ENCODE data around the gene DIS3L2. TPM values are rescaled to one million over a fixed set of nuclear protein-coding genes. Genes with fewer than 3 reads are reported as not detected.

The DIS3L2 gene
- total RNA-seq, 1 experiment from 2014 or later, result 32.6 TPM

DNA sequence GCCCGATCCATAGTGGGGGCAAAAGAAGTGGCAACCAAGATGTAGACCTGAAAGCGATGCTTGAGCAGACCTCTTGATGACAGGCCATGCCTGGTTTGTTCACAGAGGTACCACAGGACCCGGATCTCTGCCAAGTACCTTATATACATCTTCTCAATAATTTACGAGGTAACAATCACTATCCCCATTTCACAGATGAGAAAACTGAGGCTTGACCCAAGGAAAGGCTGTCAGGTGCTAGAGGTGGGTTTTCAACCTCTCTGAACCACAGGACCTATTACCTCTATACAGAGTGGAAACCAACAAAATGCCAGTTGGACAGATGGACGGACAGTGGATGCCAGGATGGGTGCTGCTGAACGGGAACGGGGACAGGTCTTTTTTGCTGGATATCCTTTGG lies 13.8 kb upstream of the DIS3L2 start:
- no peaks in the 10 kb centered on the region for H3K36me3 Mint-ChIP-seq (ENCODE audit: insufficient read depth, unreplicated experiment)
- ChIA-PET POLR2A (no interaction called here), CTCF (no interaction called here)
- no peak for DNase-seq (ENCODE audit: unreplicated experiment)
- TF ChIP-seq, protein P1, sequence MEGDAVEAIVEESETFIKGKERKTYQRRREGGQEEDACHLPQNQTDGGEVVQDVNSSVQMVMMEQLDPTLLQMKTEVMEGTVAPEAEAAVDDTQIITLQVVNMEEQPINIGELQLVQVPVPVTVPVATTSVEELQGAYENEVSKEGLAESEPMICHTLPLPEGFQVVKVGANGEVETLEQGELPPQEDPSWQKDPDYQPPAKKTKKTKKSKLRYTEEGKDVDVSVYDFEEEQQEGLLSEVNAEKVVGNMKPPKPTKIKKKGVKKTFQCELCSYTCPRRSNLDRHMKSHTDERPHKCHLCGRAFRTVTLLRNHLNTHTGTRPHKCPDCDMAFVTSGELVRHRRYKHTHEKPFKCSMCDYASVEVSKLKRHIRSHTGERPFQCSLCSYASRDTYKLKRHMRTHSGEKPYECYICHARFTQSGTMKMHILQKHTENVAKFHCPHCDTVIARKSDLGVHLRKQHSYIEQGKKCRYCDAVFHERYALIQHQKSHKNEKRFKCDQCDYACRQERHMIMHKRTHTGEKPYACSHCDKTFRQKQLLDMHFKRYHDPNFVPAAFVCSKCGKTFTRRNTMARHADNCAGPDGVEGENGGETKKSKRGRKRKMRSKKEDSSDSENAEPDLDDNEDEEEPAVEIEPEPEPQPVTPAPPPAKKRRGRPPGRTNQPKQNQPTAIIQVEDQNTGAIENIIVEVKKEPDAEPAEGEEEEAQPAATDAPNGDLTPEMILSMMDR (IDR thresholded peaks at IDR 0.05; ENCODE audit: unreplicated experiment), result no peak
- H3K27ac Mint-ChIP-seq (ENCODE audit: low read depth, unreplicated experiment), result no peak overlapping the region
- intact Hi-C loops (cut with micrococcal nuclease), result no loop called here
- BruUV-seq (replicated peaks), result no TSS peak
- H3K4me3 Mint-ChIP-seq (ENCODE audit: unreplicated experiment), result no peak overlapping the region
- H3K27me3 Mint-ChIP-seq (ENCODE audit: insufficient read depth, unreplicated experiment), result no peaks in the 10 kb centered on the region
- H3K4me1 Mint-ChIP-seq (ENCODE audit: insufficient read depth, unreplicated experiment), result no peaks in the 10 kb centered on the region
- H3K9me3 Mint-ChIP-seq (ENCODE audit: unreplicated experiment), result no peaks in the 10 kb centered on the region

DNA sequence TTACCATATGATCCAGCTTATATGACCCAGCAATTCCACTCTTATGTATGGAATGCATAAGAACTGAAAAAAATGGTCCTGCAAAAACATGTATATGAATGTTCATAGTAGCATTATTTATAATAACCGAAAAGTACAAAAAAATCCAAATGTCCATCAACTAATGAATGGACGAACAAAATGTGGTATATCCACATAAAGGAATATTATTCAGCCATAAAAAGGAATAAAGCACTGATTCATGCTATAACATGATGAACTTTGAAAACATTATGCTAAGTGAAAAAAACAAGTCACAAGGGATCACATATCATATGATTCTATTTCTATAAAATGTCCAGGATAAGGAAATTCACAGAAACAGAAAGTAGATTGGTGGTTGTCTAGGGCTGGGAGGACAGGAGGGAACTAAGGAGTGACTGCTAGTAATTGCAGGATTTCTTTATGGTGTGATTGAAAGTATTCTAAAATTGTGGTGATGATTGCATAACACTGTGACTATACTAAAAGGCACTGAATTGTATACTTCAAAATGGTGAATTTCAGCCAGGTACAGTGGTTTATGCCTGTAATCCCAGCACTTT lies 10.0 kb upstream of the DIS3L2 start:
- no peak overlapping the region for H3K4me3 Mint-ChIP-seq (ENCODE audit: unreplicated experiment)
- intact Hi-C loops (cut with micrococcal nuclease), result no loop called here
- no peaks in the 10 kb centered on the region for H3K4me1 Mint-ChIP-seq (ENCODE audit: insufficient read depth, unreplicated experiment)
- BruUV-seq (replicated peaks), result no TSS peak
- CTCF ChIA-PET, result no interaction called here
- TF ChIP-seq, protein P1 (IDR thresholded peaks at IDR 0.05; ENCODE audit: unreplicated experiment), result no peak
- POLR2A ChIA-PET, result no interaction called here
- H3K36me3 Mint-ChIP-seq (ENCODE audit: insufficient read depth, unreplicated experiment), result no peaks in the 10 kb centered on the region
- no peaks in the 10 kb centered on the region for H3K27me3 Mint-ChIP-seq (ENCODE audit: insufficient read depth, unreplicated experiment)
- H3K9me3 Mint-ChIP-seq (ENCODE audit: unreplicated experiment), result no peaks in the 10 kb centered on the region
- no peak for DNase-seq (ENCODE audit: unreplicated experiment)
- no peak overlapping the region for H3K27ac Mint-ChIP-seq (ENCODE audit: low read depth, unreplicated experiment)

DNA sequence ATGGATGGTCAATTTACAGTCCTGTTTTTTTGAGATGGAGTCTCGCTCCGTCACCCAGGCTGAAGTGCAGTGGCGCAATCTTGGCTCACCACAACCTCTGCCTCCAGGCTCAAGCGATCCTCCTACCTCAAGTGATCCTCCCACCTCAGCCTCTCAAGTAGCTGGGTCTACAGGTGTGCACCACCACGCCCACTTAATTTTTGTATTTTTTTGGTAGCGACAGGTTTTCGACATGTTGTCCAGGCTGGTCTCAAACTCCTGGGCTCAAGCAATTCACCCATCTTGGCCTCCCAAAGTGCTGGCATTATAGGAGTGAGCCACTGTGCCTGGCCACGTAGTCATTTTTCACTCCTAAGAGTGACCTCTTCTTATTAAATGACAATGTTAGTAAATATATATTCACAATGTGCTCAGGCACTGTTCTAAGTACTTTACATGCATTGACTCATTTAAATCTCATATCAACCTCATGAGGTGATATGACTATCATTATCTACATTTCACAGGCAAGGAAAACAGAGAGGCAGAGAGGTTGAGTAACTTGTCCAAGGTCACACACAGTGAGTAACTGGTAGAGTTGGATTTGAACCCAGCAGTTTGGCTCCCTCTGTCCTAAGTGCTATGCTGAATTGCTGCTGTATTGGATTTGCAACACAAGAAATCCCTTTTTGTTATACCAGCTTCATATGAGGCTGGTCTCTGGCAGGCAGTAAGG lies 5.6 kb upstream of the DIS3L2 start:
- no TSS peak for BruUV-seq (replicated peaks)
- Mint-ChIP-seq H3K4me3 (ENCODE audit: unreplicated experiment) (no peak overlapping the region), H3K9me3 (ENCODE audit: unreplicated experiment) (no peaks in the 10 kb centered on the region), H3K27me3 (ENCODE audit: insufficient read depth, unreplicated experiment) (no peaks in the 10 kb centered on the region), H3K4me1 (ENCODE audit: insufficient read depth, unreplicated experiment) (peaks cover 4% of the 10 kb centered on the region), H3K36me3 (ENCODE audit: insufficient read depth, unreplicated experiment) (no peaks in the 10 kb centered on the region), H3K27ac (ENCODE audit: low read depth, unreplicated experiment) (no peak overlapping the region)
- ChIA-PET POLR2A (interaction anchor here (0.7 kb wide), 1 partner anchor 30 kb away, joined by 3 read pairs; no protein-coding TSS in a partner anchor), CTCF (interaction anchor here (0.6 kb wide), 1 partner anchor 377 kb away, joined by 4 read pairs; no protein-coding TSS in a partner anchor)
- TF ChIP-seq, protein P1 (IDR thresholded peaks at IDR 0.05; ENCODE audit: unreplicated experiment), result no peak
- intact Hi-C loops (cut with micrococcal nuclease), result no loop called here
- no peak for DNase-seq (ENCODE audit: unreplicated experiment)

DNA sequence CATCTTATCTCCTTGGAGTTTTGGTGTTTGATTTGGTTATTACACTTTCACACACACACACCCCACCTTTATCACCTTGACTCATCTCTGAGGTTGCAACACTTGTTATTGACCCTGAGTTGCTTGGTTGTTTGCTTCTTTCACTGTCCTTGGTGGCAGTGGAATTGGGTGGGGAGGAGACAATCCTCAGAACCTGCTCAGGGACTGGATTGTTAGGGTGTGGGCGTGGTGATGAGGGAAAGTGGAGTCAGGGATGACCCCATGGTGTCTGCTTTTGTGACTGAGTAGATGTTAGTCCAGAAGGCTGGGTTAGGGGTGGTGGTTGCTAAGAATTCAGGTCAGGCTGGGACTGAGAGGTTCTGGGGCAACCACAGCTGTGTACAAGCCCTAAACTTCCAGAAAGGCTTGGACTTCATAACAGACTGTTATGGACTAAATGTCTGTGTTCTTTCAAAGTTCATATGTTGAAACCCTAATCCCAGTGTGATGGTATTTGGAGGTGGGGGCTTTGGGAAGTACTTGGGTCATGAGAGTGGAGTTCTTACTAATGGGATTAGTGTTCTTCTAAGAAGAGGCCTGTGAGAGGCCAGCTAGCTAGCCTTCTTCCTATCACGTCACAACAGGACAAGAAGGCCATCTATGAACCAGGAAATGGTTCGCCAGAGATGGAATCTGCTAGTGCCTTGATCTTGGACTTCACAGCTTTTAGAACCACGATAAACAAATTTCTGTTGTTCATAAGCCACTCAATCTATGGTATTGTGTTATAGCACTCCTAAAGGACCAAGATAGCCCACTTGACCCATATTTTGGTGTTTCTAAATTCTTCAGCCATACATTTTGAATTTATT lies 3.4 kb upstream of the DIS3L2 start:
- CTCF ChIA-PET, result no interaction called here
- H3K27ac Mint-ChIP-seq (ENCODE audit: low read depth, unreplicated experiment), result no peak overlapping the region
- no TSS peak for BruUV-seq (replicated peaks)
- no peaks in the 10 kb centered on the region for H3K27me3 Mint-ChIP-seq (ENCODE audit: insufficient read depth, unreplicated experiment)
- H3K9me3 Mint-ChIP-seq (ENCODE audit: unreplicated experiment), result no peaks in the 10 kb centered on the region
- H3K4me1 Mint-ChIP-seq (ENCODE audit: insufficient read depth, unreplicated experiment), result peaks cover 8% of the 10 kb centered on the region
- POLR2A ChIA-PET, result no interaction called here
- intact Hi-C loops (cut with micrococcal nuclease), result no loop called here
- DNase-seq (ENCODE audit: unreplicated experiment), result no peak
- TF ChIP-seq, protein P1 (IDR thresholded peaks at IDR 0.05; ENCODE audit: unreplicated experiment), result no peak
- no peaks in the 10 kb centered on the region for H3K36me3 Mint-ChIP-seq (ENCODE audit: insufficient read depth, unreplicated experiment)
- no peak overlapping the region for H3K4me3 Mint-ChIP-seq (ENCODE audit: unreplicated experiment)
